HG03103 (cell line): ENCODE results near the gene TIGD1.

Experiments
- ATAC-seq: cut with Tn5 transposase; IDR thresholded peaks from one replicate; pipeline ENCODE4 v1.9.1; 2021; ENCODE audit warnings: low read depth; ENCODE audit not compliant: unreplicated experiment

TIGD1 gene

GRCh38 chr2:232550354-232551249, at the start of gene TIGD1, which contains the start of gene EIF4E2:
Gene TIGD1 (minus strand): TSS chr2:232550557. CDS start chr2:232549882, 675 bp downstream.
Gene EIF4E2 (plus strand): TSS chr2:232550689. CDS start chr2:232550725, 36 bp downstream.
- ATAC-seq, result peak; percentile 90

- no peak for ATAC-seq
These were observed 47.9 kb upstream of the TIGD1 start for GRCh38 chr2:232598293-232598692.

- ATAC-seq, result no peak
These were observed 47.2 kb upstream of the TIGD1 start for GRCh38 chr2:232597362-232598079.

- ATAC-seq, result no peak
These were observed 43.6 kb upstream of the TIGD1 start for GRCh38 chr2:232593982-232594381.

GRCh38 chr2:232592772-232593395, 42.5 kb upstream of the TIGD1 start:
- no peak for ATAC-seq

GRCh38 chr2:232588680-232589585, 38.6 kb upstream of the TIGD1 start:
- no peak for ATAC-seq

- no peak for ATAC-seq
These were observed 37.7 kb upstream of the TIGD1 start for GRCh38 chr2:232588031-232588430.

- ATAC-seq, result no peak
These were observed 37.2 kb upstream of the TIGD1 start for GRCh38 chr2:232587512-232587911.

GRCh38 chr2:232586943-232587505, 36.7 kb upstream of the TIGD1 start:
- no peak for ATAC-seq

GRCh38 chr2:232584238-232584637, 33.9 kb upstream of the TIGD1 start:
- no peak for ATAC-seq

GRCh38 chr2:232581725-232582124, 31.4 kb upstream of the TIGD1 start:
- no peak for ATAC-seq

- ATAC-seq, result no peak
These were observed 30.3 kb upstream of the TIGD1 start for GRCh38 chr2:232580648-232580981.

GRCh38 chr2:232578626-232579025, 28.3 kb upstream of the TIGD1 start:
- no peak for ATAC-seq

- ATAC-seq, result no peak
These were observed 27.5 kb upstream of the TIGD1 start for GRCh38 chr2:232577841-232578240.

- no peak for ATAC-seq
These were observed 26.6 kb upstream of the TIGD1 start for GRCh38 chr2:232576995-232577394.

- no peak for ATAC-seq
These were observed 25.0 kb upstream of the TIGD1 start for GRCh38 chr2:232575404-232575746.

- no peak for ATAC-seq
These were observed 24.5 kb upstream of the TIGD1 start for GRCh38 chr2:232574674-232575403.

- ATAC-seq, result no peak
These were observed 23.5 kb upstream of the TIGD1 start for GRCh38 chr2:232573771-232574435.

GRCh38 chr2:232573042-232573441, 22.7 kb upstream of the TIGD1 start:
- no peak for ATAC-seq
